ENCODE data around the gene LTBP3. TPM values are rescaled to one million over a fixed set of nuclear protein-coding genes. Genes with fewer than 3 reads are reported as not detected.
A peak's percentile ranks its signal among the peaks of the same experiment; 100 is the strongest.
"Not testable (repeated sequence)": the region's sequence is repeated elsewhere in the genome, so short reads cannot be mapped to it uniquely, and the experiment has no call there.

The LTBP3 gene
- total and polyA plus RNA-seq, 2 donors (not counting 1 experiment from before 2014, with no cell fraction given) = 37.3 to 40.4 TPM

DNA sequence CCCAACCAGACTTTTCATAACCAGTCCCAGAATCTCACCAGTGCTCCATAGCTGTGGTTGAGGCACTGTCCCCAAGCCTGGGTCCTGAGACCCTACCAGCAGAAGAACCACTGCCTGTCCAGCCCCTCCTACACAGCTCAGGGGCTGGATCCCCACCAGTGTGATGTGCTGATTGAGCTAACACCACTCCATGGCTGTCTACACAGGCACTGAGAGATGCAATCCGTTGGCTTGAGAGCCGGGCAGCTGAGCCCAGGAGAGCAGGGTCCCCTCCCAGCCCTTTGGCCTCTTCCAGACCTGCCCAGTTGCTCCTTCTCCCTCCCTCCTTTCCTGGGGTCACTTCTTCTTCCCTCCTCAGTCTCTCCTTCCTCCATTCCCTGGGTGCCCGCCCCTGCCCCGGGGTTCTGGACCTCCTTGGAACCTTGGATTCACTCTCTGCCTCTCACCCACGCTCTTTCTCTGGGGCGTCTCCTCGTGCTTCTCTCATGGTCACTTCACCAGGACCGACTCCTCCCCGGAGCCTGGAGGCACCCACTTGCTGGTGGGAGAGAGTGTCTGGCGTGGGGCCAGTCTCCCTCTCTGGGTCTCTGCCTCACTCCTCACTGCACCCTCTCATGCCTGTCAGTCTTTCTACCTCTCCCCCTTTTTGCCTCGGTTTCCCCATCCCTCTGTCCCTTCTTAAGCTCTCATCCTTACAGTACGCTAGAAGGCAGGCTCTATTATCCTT is 34.0 kb downstream of the LTBP3 start:
- H3K4me1 ChIP-seq (ENCODE audit: control insufficient read depth, extremely low read depth, insufficient read depth, low read length) = peaks cover 8% of the 10 kb centered on the region
- H3K4me2 ChIP-seq (ENCODE audit: extremely low read depth, insufficient read depth, low read length) = peak overlapping the region; percentile 88
- H3K27ac ChIP-seq (ENCODE audit: insufficient read depth, low read length) = no peak overlapping the region
- H3K36me3 ChIP-seq (ENCODE audit: control insufficient read depth, insufficient read depth, low read length) = peaks cover 3% of the 10 kb centered on the region
- no peaks in the 10 kb centered on the region for H3K9me3 ChIP-seq (ENCODE audit: control insufficient read depth, insufficient read depth, low read depth, low read length)
- no peak overlapping the region for H3K9ac ChIP-seq (ENCODE audit: insufficient read depth, low read length)
- H3K27me3 ChIP-seq (ENCODE audit: control insufficient read depth, insufficient read depth, low read length) = no peaks in the 10 kb centered on the region
- H4K20me1 ChIP-seq (ENCODE audit: control insufficient read depth, extremely low read depth, insufficient read depth, low read length) = no peaks in the 10 kb centered on the region
- H3K79me2 ChIP-seq (ENCODE audit: control insufficient read depth, insufficient read depth, low read length) = peaks cover 25% of the 10 kb centered on the region
- peak overlapping the region in 3 of 4 experiments; percentile 29 to 50 (median 42) for H3K4me3 ChIP-seq (replicated peaks in 1 of 4; ENCODE audit: control extremely low read depth in 1 of 4, insufficient read depth in 1 of 4, low read depth in 3 of 4, low read length in 4 of 4)
- H2AFZ ChIP-seq (ENCODE audit: low read length) = peak overlapping the region; percentile 91
- TF ChIP-seq EZH2 (IDR thresholded peaks at IDR 0.05; ENCODE audit: low read length, missing control alignments) = no peak
- no peak for DNase-seq (ENCODE audit: low read depth in 2 of 2)

- not testable (repeated sequence) for H3K9ac ChIP-seq (ENCODE audit: insufficient read depth, low read length); H3K27ac ChIP-seq (ENCODE audit: insufficient read depth, low read length); H2AFZ ChIP-seq (ENCODE audit: low read length); H3K4me2 ChIP-seq (ENCODE audit: extremely low read depth, insufficient read depth, low read length); H3K9me3 ChIP-seq (ENCODE audit: control insufficient read depth, insufficient read depth, low read depth, low read length); DNase-seq (ENCODE audit: low read depth in 2 of 2); H3K4me3 ChIP-seq (replicated peaks in 1 of 4; ENCODE audit: control extremely low read depth in 1 of 4, insufficient read depth in 1 of 4, low read depth in 3 of 4, low read length in 4 of 4); H4K20me1 ChIP-seq (ENCODE audit: control insufficient read depth, extremely low read depth, insufficient read depth, low read length); H3K27me3 ChIP-seq (ENCODE audit: control insufficient read depth, insufficient read depth, low read length); H3K4me1 ChIP-seq (ENCODE audit: control insufficient read depth, extremely low read depth, insufficient read depth, low read length); H3K36me3 ChIP-seq (ENCODE audit: control insufficient read depth, insufficient read depth, low read length)
- peaks cover 23% of the 10 kb centered on the region for H3K79me2 ChIP-seq (ENCODE audit: control insufficient read depth, insufficient read depth, low read length)
These were observed 34.6 kb downstream of the LTBP3 start for GRCh38 chr11:65523631-65523968.

- not testable (repeated sequence) for H4K20me1 ChIP-seq (ENCODE audit: control insufficient read depth, extremely low read depth, insufficient read depth, low read length); DNase-seq (ENCODE audit: low read depth in 2 of 2); H3K27me3 ChIP-seq (ENCODE audit: control insufficient read depth, insufficient read depth, low read length); H2AFZ ChIP-seq (ENCODE audit: low read length); H3K4me1 ChIP-seq (ENCODE audit: control insufficient read depth, extremely low read depth, insufficient read depth, low read length); H3K27ac ChIP-seq (ENCODE audit: insufficient read depth, low read length); H3K4me3 ChIP-seq (replicated peaks in 1 of 4; ENCODE audit: control extremely low read depth in 1 of 4, insufficient read depth in 1 of 4, low read depth in 3 of 4, low read length in 4 of 4); H3K9ac ChIP-seq (ENCODE audit: insufficient read depth, low read length); H3K36me3 ChIP-seq (ENCODE audit: control insufficient read depth, insufficient read depth, low read length); H3K9me3 ChIP-seq (ENCODE audit: control insufficient read depth, insufficient read depth, low read depth, low read length); H3K4me2 ChIP-seq (ENCODE audit: extremely low read depth, insufficient read depth, low read length)
- peaks cover 23% of the 10 kb centered on the region for H3K79me2 ChIP-seq (ENCODE audit: control insufficient read depth, insufficient read depth, low read length)
These were observed 35.2 kb downstream of the LTBP3 start for GRCh38 chr11:65522718-65523630.

- not testable (repeated sequence) for H3K9me3 ChIP-seq (ENCODE audit: control insufficient read depth, insufficient read depth, low read depth, low read length); H3K4me1 ChIP-seq (ENCODE audit: control insufficient read depth, extremely low read depth, insufficient read depth, low read length); H3K27ac ChIP-seq (ENCODE audit: insufficient read depth, low read length); H4K20me1 ChIP-seq (ENCODE audit: control insufficient read depth, extremely low read depth, insufficient read depth, low read length); H3K9ac ChIP-seq (ENCODE audit: insufficient read depth, low read length); DNase-seq (ENCODE audit: low read depth in 2 of 2); H3K4me2 ChIP-seq (ENCODE audit: extremely low read depth, insufficient read depth, low read length); H3K27me3 ChIP-seq (ENCODE audit: control insufficient read depth, insufficient read depth, low read length); H3K36me3 ChIP-seq (ENCODE audit: control insufficient read depth, insufficient read depth, low read length); H3K4me3 ChIP-seq (replicated peaks in 1 of 4; ENCODE audit: control extremely low read depth in 1 of 4, insufficient read depth in 1 of 4, low read depth in 3 of 4, low read length in 4 of 4); H2AFZ ChIP-seq (ENCODE audit: low read length)
- peaks cover 19% of the 10 kb centered on the region for H3K79me2 ChIP-seq (ENCODE audit: control insufficient read depth, insufficient read depth, low read length)
These were observed 36.2 kb downstream of the LTBP3 start for GRCh38 chr11:65521777-65522521.

DNA sequence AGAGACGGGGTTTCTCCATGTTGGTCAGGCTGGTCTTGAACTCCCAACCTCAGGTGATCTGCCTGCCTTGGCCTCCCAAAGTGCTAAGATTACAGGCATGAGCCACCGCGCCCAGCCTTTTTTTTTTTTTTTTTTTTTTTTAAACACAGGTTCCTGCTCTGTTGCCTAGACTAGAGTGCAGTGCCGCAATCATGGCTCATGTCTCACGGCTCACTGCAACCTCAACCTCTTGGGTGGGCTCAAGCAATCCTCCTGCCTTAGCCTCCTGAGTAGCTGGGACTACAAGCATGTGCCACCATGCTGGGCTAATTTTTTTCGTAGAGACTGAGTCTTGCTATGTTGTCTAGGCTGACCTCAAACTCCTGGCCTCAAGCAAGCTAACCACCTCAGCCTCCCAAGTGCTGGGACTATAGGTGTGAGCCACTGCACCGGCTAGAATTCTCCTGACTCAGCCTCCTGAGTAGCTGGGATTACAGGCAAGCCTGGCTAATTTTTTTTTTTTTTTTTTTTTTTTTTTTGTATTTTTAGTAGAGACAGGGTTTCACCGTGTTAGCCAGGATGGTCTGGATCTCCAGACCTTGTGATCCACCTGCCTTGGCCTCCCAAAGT is 39.1 kb downstream of the LTBP3 start:
- not testable (repeated sequence) for H3K4me3 ChIP-seq (replicated peaks in 1 of 4; ENCODE audit: control extremely low read depth in 1 of 4, insufficient read depth in 1 of 4, low read depth in 3 of 4, low read length in 4 of 4); H3K27me3 ChIP-seq (ENCODE audit: control insufficient read depth, insufficient read depth, low read length); H3K9me3 ChIP-seq (ENCODE audit: control insufficient read depth, insufficient read depth, low read depth, low read length); H3K36me3 ChIP-seq (ENCODE audit: control insufficient read depth, insufficient read depth, low read length); H4K20me1 ChIP-seq (ENCODE audit: control insufficient read depth, extremely low read depth, insufficient read depth, low read length); DNase-seq (ENCODE audit: low read depth in 2 of 2); H3K9ac ChIP-seq (ENCODE audit: insufficient read depth, low read length); H3K4me1 ChIP-seq (ENCODE audit: control insufficient read depth, extremely low read depth, insufficient read depth, low read length); H3K79me2 ChIP-seq (ENCODE audit: control insufficient read depth, insufficient read depth, low read length); H3K4me2 ChIP-seq (ENCODE audit: extremely low read depth, insufficient read depth, low read length); H3K27ac ChIP-seq (ENCODE audit: insufficient read depth, low read length); H2AFZ ChIP-seq (ENCODE audit: low read length)
